IgD-negative memory B cell (primary cell): ENCODE data around the gene ATRIP. TPM values are rescaled to one million over a fixed set of nuclear protein-coding genes. Genes with fewer than 3 reads are reported as not detected.
"Not testable (repeated sequence)": the region's sequence is repeated elsewhere in the genome, so short reads cannot be mapped to it uniquely, and the experiment has no call there.

ENCODE experiments used
- H3K27ac Mint-ChIP-seq, 3 donors: one replicate each; pipeline ENCODE4 v1.8.0; 2020 to 2022; ENCODE audit warnings: mild to moderate bottlenecking in 3 of 3, mixed read lengths in 3 of 3, moderate library complexity in 1 of 3
- H3K27me3 Mint-ChIP-seq: one replicate; pipeline ENCODE4 v1.8.0; 2021; ENCODE audit warnings: mixed read lengths
- H3K36me3 Mint-ChIP-seq: one replicate; pipeline ENCODE4 v1.8.0; 2020; ENCODE audit warnings: mild to moderate bottlenecking, mixed read lengths
- H3K4me1 Mint-ChIP-seq, 3 donors: one replicate each; pipeline ENCODE4 v1.8.0; 2020 to 2022; ENCODE audit warnings: mixed read lengths in 3 of 3, mild to moderate bottlenecking in 1 of 3
- H3K4me3 Mint-ChIP-seq, 4 donors: one replicate each; pipeline ENCODE4 v1.8.0; 2020 to 2022; ENCODE audit warnings: mild to moderate bottlenecking in 4 of 4, mixed read lengths in 4 of 4, moderate library complexity in 3 of 4
- H3K9me3 Mint-ChIP-seq, 3 donors: one replicate each; pipeline ENCODE4 v1.8.0; 2020 to 2021; ENCODE audit warnings: mixed read lengths in 3 of 3, mild to moderate bottlenecking in 1 of 3
- polyA plus RNA-seq: library from polyadenylated mRNA; unstranded; fragments of 300-500 nt; fragmentation: Illumina TruSeq; gene quantifications from one replicate; pipeline ENCODE4 v1.2.3, GENCODE V29; 2021

The ATRIP gene
- polyA plus RNA-seq, result 13.9 TPM

DNA sequence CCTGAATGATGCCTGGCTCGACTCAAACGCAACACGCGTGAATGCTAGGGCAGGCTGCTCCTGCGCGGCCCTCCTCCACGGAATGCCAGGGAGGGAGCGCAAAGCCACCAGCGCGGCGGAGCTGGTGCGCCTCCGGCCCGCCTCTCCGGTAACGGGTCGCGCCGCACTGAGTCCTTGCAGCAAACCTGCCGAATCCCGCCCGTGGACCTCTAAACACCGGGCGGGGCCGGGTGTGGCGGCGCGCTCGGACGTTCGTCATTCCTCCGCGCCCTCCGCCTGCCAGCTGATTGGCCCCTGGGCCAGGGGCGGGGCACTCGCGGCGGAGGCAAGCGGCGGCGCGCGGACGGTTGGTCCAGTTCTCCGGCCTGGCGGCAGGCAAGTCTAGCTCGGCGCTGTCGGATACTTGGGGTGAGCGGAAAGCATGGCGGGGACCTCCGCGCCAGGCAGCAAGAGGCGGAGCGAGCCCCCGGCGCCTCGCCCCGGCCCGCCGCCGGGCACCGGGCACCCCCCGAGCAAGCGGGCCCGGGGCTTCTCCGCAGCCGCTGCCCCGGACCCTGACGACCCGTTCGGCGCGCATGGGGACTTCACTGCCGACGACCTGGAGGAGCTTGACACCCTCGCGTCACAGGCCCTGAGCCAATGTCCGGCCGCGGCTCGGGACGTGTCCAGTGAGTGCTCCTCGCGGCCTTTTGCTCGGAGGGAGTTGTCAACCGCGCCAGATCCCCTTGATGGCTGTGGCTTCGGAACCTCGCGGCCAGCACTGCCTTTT is at the start of gene ATRIP:
Gene ATRIP, plus strand, starts transcription at position 313 of the 769 bp plus-strand sequence. Its CDS starts 109 bp downstream, at position 422.
- peak within 1 kb of the TSS; percentile 89 to 99 (median 94) for H3K4me3 Mint-ChIP-seq
- no peaks in the 10 kb centered on the region for H3K36me3 Mint-ChIP-seq
- no peaks in the 10 kb centered on the region for H3K9me3 Mint-ChIP-seq
- H3K27ac Mint-ChIP-seq, result peak within 1 kb of the TSS; percentile 93 to 96 (median 95)
- H3K4me1 Mint-ChIP-seq, result peaks cover 26 to 30% (median 26%) of the 10 kb centered on the region in 3 donors
- H3K27me3 Mint-ChIP-seq, result no peaks in the 10 kb centered on the region

DNA sequence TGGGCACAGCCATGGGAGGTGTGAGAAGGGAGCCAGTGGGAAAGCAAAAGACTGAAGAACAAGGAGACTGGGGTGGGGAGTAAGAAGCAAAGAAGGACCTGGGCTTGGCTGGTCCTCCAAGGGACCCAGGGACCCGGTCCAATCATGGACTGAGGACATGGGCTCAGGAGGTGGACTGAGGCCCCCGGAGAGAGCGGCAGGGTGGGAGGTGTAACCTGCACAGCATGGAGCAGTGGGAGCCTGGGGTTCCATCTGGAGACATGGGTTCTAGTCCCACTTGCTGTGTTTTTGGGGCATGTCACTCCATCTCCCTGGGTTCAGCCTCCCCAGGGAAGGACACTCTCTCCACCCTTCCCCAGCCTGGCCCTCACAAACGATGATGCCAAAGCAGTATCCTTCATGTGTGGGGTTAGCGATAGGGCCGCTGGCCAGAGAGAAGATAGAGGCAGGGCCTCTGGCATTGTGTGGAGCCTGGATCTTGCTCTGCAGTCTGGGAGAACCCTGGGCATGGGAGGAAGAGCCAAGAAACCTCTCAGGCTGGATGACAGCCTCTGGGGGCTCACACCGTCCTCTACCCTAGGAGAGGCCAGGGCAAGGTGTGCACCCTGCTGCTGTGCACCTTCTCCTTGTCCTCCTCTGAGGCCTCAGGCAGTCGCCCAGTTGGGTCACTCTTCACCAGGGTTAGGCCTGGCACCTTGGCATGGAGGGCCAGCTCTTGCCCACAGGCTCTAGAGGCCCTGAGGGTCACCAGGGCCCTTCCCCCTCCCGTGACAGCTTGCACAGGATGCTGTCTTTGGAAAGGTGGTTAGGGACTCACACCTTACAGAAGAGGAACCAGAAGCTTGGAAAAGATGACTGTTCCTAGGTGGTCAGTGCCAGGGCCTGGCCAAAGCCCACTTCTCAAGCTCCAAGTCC is 48.5 kb upstream of the ATRIP start:
- peak overlapping the region in 1 of 4 donors; percentile 11 for H3K4me3 Mint-ChIP-seq
- H3K36me3 Mint-ChIP-seq, result peaks cover 1% of the 10 kb centered on the region
- no peaks in the 10 kb centered on the region for H3K9me3 Mint-ChIP-seq
- H3K27me3 Mint-ChIP-seq, result no peaks in the 10 kb centered on the region
- H3K27ac Mint-ChIP-seq, result no peak overlapping the region
- H3K4me1 Mint-ChIP-seq, result no peaks in the 10 kb centered on the region

DNA sequence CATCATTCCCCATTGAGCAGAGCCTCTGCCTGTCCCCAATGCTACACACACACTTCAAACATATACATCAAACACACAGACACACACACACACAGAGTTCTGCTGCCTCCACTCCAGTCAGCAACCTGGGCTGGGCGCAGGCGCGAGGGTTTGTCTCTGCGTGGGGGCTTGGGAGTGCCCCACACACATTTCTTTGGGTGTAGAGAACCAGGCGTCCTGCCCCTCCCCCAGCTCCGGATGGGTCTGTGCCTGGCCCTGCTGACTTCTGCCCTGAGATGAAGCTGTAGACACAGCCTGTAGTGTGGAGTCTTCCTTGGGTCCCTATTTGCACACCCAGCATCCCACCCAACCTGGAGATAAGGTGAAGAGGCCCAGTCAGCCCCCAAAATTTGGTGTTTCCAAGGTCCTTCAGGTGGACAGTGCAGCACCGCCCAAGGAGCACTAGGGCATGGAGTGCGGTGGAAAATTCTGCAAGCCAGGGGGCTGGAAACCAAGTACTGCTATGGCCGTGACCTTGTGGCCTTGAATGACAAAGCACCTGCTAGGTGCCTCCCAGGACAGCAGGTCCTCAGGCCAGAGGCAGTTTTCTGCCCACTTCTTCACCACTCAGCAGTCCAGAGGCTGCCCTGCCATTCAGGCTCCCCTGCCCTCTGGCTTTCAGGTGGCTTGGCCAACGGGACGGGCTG is 47.7 kb upstream of the ATRIP start:
- H3K4me1 Mint-ChIP-seq, result no peaks in the 10 kb centered on the region
- H3K4me3 Mint-ChIP-seq, result no peak overlapping the region
- no peaks in the 10 kb centered on the region for H3K9me3 Mint-ChIP-seq
- peaks cover 1% of the 10 kb centered on the region for H3K36me3 Mint-ChIP-seq
- no peak overlapping the region for H3K27ac Mint-ChIP-seq
- H3K27me3 Mint-ChIP-seq, result no peaks in the 10 kb centered on the region

DNA sequence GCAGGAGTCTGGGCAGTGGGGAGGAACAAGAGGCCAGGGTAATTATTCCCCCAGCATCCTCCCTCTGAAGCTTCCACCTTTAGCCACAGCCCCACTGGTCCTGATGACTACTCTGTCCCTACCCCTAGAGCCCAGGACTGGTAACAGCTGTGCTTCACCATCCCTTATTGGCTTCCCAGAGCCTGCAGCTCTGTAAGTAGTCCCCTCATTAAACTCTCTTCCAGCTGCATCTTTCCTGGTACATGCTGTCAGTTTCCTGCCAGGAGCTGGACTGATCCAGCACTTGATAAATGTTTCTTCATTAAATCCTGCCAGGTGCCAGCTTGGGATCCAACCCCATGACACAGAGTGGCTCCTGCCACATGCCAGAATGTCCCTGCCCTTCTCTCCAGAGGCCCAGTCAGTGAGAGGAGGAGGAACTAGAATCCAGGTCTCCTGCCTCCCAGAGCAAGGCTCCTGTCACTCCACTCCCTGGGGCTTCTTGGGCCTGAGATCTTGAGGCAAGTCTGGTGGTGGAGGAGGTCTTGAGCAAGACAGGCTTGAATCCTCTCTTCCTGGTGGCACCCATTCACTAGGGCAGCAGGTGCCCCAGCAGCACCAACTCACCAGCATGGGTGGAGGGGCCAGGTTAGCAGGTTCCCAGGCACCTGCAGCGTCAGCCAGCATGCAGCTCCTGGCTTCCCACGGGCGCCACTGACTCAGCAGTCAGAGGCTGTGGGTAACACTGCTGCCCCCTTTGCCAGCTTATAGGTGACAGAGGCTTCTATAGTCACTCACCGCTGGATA is 47.0 kb upstream of the ATRIP start:
- Mint-ChIP-seq H3K27me3 (no peaks in the 10 kb centered on the region), H3K9me3 (no peaks in the 10 kb centered on the region), H3K4me1 (no peaks in the 10 kb centered on the region), H3K4me3 (peak overlapping the region in 1 of 4 donors; percentile 27), H3K27ac (no peak overlapping the region), H3K36me3 (peaks cover 1% of the 10 kb centered on the region)

DNA sequence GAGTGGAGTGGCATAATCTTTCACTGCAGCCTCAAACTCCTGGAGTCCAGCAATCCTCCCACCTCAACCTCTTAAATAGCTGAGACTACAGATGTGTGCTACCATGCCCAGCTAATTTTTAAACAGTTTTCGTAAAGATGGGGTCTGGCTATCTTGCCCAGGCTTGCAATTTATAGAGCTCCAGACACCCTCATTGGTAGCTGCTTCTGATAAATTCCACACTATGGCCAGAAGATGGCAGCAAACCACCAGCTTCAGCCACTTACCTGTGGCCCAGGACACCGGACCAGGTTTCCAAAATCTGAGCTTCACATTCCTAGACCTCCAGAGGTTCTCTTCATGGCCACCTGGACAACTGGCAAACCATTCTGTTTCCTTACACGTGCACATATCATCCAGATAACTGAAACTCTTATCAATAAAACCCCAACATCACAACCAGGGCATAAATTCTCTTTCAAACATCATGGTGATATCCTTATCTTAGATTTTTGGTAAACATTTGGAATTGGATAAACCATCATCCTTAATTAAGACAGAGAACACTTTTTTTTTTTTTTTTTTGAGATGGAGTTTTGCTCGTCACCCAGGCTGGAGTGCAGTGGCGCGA is 45.6 kb upstream of the ATRIP start:
- Mint-ChIP-seq H3K9me3 (no peaks in the 10 kb centered on the region), H3K27ac (peak overlapping the region in 1 of 3 donors; percentile 92), H3K27me3 (no peaks in the 10 kb centered on the region), H3K36me3 (peaks cover 1% of the 10 kb centered on the region), H3K4me1 (no peaks in the 10 kb centered on the region), H3K4me3 (no peak overlapping the region)

DNA sequence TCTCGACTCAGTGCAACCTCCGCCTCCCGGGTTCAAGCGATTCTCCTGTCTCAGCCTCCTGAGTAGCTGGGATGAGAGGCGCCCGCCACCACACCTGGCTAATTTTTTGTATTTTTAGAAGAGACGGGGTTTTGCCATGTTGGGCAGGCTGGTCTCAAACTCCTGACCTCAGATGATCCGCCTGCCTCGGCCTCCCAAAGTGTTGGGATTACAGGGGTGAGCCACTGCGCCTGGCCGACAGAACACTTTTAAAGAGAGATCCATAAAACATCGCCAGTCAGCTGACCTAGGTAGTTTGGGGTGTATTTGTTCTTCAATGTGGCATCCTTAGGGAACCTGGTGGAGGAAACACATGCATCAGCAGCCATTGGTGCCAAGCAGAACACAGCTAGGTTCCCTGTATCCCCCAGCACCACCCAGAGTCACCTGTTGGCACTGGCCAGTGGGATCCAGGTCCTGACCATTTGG is 45.1 kb upstream of the ATRIP start:
- not testable (repeated sequence) for H3K27me3 Mint-ChIP-seq, H3K9me3 Mint-ChIP-seq, H3K4me1 Mint-ChIP-seq, H3K4me3 Mint-ChIP-seq, H3K27ac Mint-ChIP-seq, H3K36me3 Mint-ChIP-seq

DNA sequence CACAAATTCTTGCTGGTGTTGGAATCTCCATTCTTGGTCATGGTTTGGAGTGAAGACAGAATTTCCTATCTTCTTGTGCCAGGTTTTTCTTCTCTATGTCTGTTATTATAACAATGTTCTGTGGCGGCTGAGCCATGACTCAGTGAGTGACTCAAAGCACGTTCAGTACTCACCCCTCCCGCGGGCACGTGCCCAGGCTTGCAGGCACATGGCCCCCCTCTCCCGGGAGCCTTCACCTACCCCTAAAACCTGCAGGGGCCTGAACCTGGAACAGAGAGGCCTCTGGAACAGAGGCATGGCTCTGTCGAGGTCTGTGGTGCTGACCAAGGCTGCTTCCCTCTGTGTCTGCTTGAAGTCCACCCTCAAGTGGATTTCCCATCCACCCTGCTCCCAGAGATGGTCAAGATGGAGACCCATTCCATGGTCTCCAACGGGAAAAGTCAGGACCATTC is 44.2 kb upstream of the ATRIP start:
- Mint-ChIP-seq H3K27ac (no peak overlapping the region), H3K36me3 (no peaks in the 10 kb centered on the region), H3K4me3 (no peak overlapping the region), H3K4me1 (no peaks in the 10 kb centered on the region), H3K9me3 (no peaks in the 10 kb centered on the region), H3K27me3 (no peaks in the 10 kb centered on the region)

DNA sequence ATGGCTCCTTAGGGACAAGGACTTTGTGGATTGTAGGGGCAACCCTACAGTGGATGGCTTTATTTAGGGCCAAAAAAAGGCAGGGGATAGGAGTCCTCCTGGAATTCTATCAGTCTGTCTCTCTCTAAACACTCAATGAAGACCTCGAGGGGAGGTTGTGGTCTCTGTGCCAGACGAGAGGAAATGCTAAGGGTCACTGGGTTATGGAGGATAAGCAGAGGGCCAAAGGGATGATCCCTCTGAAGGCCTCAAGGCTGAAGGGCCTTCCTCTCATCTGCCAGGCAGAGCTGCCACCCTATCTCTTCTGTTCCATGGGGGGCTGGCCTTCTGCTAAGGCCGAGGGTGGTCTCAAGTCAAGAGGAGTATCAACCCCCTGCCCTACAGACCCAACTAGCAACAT is 43.6 kb upstream of the ATRIP start:
- no peak overlapping the region for H3K27ac Mint-ChIP-seq
- no peaks in the 10 kb centered on the region for H3K9me3 Mint-ChIP-seq
- H3K4me3 Mint-ChIP-seq, result no peak overlapping the region
- no peaks in the 10 kb centered on the region for H3K36me3 Mint-ChIP-seq
- H3K27me3 Mint-ChIP-seq, result no peaks in the 10 kb centered on the region
- no peaks in the 10 kb centered on the region for H3K4me1 Mint-ChIP-seq

DNA sequence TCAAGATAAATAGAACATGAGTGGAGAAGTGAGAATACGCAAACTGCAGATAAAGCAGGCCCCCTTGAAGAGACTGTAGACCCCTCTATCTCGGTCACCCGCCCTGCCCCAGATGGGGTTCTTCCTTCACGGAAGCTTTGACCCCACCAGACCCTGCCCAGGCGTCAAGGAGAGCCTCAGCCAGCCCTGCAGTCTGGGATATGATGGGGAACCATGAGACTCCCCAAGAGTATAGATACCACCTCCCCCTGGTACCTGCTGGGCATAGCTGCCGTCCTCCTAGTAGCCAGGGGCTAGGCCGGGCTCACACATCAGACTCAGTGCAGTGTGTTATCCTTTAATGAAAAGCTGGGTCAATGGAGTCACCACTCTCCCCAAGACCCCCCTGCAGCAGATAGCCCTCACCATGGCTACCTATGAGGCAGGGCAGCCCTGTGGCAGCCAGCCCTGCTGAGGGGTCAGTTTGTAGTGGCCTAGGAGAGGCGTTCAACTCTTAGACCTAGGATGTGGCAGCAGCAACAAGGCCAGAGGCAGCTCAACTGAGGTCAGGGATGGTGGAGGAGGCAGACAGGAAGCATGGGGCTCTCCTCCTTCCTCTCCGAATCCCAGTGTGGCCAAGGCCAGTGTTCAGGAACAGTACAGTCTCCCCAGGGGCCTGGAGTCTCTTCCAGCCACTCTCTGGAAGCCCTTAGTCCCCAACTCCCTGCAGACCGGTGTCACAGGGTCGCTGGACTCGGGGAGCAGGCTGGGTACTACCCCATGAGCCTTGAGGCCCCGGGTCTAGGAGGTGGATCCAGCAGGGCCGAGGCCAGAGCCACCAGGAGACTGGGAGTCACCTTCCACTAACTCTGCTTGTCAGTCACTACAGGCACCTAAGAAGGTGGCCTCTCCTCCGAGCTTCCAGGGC is 42.8 kb upstream of the ATRIP start:
- no peak overlapping the region for H3K4me3 Mint-ChIP-seq
- peaks cover 0 to 2% (median 0%) of the 10 kb centered on the region in 3 donors for H3K4me1 Mint-ChIP-seq
- no peak overlapping the region for H3K27ac Mint-ChIP-seq
- no peaks in the 10 kb centered on the region for H3K36me3 Mint-ChIP-seq
- H3K27me3 Mint-ChIP-seq, result no peaks in the 10 kb centered on the region
- no peaks in the 10 kb centered on the region for H3K9me3 Mint-ChIP-seq

DNA sequence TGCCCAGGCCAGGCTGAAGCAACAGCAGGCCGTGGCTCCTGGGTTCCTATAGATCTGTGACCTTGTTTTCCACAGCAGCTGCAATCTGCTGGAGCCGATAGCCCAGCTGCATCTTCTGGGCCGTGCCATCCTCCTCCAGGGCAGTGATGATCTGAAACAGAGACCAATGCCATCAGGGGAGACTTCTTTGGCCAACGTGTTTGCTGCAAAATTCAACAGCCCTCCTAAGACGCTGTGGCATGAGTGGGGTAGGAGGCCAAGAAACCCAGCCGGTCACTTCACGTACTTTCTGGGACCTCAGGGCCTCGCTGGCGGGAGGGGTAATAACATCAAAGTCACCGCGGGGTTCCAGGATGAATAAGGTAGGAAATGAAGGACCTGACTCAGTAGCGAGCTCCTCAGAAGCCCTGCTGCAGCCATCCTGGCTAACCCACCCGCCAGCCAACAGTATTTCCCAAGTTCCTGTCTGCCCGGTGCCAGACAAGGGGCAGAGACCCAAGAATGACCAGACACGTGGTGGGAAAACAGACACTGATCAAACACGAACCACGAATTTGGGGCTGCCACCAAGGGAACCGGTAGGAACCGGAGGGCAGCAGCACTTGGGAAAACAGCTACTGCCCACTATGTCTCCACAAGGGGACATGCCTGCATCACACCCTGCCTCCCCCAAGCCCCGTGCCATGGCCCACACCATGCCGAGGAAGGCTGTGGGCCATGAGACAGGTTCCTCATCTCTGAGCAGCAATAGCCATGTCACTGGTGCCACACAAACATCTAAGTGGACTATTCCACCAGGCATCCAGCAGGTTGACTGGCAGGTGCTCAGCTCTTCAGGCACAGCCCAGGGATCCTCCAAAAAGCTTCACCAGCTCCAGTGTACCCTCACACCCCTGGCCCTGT is 41.8 kb upstream of the ATRIP start:
- H3K4me1 Mint-ChIP-seq, result peaks cover 0 to 2% (median 0%) of the 10 kb centered on the region in 3 donors
- H3K27ac Mint-ChIP-seq, result no peak overlapping the region
- H3K36me3 Mint-ChIP-seq, result no peaks in the 10 kb centered on the region
- no peak overlapping the region for H3K4me3 Mint-ChIP-seq
- no peaks in the 10 kb centered on the region for H3K27me3 Mint-ChIP-seq
- H3K9me3 Mint-ChIP-seq, result no peaks in the 10 kb centered on the region

DNA sequence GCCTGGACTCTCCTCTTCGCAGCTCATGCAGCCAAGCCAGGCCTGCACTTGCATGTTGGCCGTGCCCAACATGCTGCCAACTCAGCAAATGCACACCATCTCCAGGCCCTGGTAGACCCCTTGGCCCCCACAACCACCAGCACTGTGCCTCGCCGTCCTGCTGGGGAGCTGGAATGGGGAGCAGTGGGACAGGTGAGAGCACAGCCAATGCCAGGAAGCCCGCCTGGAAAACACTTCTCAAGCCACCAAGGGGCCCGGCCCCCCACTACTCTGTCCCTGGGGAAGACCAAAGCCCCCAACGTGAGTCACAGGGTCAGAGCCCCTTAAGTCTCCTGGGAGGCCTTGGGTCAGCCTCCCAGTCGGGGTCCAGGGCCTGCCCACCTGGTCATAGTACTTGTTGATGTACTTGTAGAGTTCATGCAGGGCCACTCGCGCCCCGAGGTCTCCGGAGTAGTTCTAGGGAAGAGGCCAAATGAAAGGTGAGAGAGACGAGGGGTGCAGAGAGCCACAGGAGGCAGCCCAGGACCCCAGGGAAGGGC is 41.1 kb upstream of the ATRIP start:
- peaks cover 0 to 2% (median 0%) of the 10 kb centered on the region in 3 donors for H3K4me1 Mint-ChIP-seq
- no peaks in the 10 kb centered on the region for H3K36me3 Mint-ChIP-seq
- no peaks in the 10 kb centered on the region for H3K9me3 Mint-ChIP-seq
- no peaks in the 10 kb centered on the region for H3K27me3 Mint-ChIP-seq
- no peak overlapping the region for H3K4me3 Mint-ChIP-seq
- peak overlapping the region in 1 of 3 donors; percentile 46 for H3K27ac Mint-ChIP-seq

DNA sequence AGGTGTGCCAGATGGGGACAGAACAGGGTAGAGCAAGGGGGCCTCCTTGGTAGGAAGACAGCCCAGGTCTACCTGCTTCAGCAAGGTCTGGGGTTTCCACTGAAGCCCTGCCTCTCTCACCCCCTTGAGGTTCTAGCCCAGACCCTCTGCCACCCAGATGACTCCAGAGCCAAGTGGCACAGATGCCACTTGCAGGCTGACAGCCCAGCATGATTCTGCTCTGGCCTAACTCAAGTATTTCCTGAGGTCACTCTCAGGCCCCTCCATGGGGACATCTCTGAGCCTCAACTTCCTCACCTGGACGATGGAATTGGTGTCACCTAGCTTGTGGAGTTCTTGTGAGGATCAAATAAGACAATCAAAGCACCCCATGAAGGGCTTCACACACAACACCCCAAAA is 40.6 kb upstream of the ATRIP start:
- peaks cover 0 to 2% (median 0%) of the 10 kb centered on the region in 3 donors for H3K4me1 Mint-ChIP-seq
- no peaks in the 10 kb centered on the region for H3K27me3 Mint-ChIP-seq
- H3K4me3 Mint-ChIP-seq, result no peak overlapping the region
- no peak overlapping the region for H3K27ac Mint-ChIP-seq
- H3K9me3 Mint-ChIP-seq, result no peaks in the 10 kb centered on the region
- no peaks in the 10 kb centered on the region for H3K36me3 Mint-ChIP-seq
